OCI-M2 (cell line): ENCODE data around the gene ICE2.

ENCODE experiments used
- DNase-seq: peaks from one replicate; lab custom pipeline; 2025; ENCODE audit not compliant: unreplicated experiment; lab: John Stamatoyannopoulos, UW

The ICE2 gene

GRCh38 chr15:60507596-60508424, 28.9 kb upstream of the ICE2 start:
- DNase-seq = no peak

- DNase-seq = no peak
Measured at GRCh38 chr15:60496853-60497252, 17.9 kb upstream of the ICE2 start.

- no peak for DNase-seq
Measured at GRCh38 chr15:60494108-60494507, 15.2 kb upstream of the ICE2 start.

- DNase-seq = no peak
Measured at GRCh38 chr15:60493166-60493565, 14.2 kb upstream of the ICE2 start.

GRCh38 chr15:60486742-60487141, 7.8 kb upstream of the ICE2 start:
- no peak for DNase-seq

GRCh38 chr15:60485365-60486055, 6.6 kb upstream of the ICE2 start:
- DNase-seq = no peak

- DNase-seq = no peak
Measured at GRCh38 chr15:60483042-60483441, 4.1 kb upstream of the ICE2 start.

- DNase-seq = no peak
Measured at GRCh38 chr15:60480888-60481287, 1.9 kb upstream of the ICE2 start.

- DNase-seq = no peak
Measured at GRCh38 chr15:60480149-60480548, 1.2 kb upstream of the ICE2 start.

GRCh38 chr15:60479361-60480110, 594 bp upstream of the ICE2 start:
- DNase-seq = no peak

- no peak for DNase-seq
Measured at GRCh38 chr15:60477916-60478565, 901 bp downstream of the ICE2 start.

- DNase-seq = no peak
Measured at GRCh38 chr15:60477164-60477563, 1.8 kb downstream of the ICE2 start.

- DNase-seq = no peak
Measured at GRCh38 chr15:60476713-60477112, 2.2 kb downstream of the ICE2 start.

- DNase-seq = no peak
Measured at GRCh38 chr15:60473135-60473534, 5.8 kb downstream of the ICE2 start.

- DNase-seq = no peak
Measured at GRCh38 chr15:60471314-60471713, 7.6 kb downstream of the ICE2 start.

- DNase-seq = no peak
Measured at GRCh38 chr15:60469893-60470641, 8.9 kb downstream of the ICE2 start.

GRCh38 chr15:60464836-60465630, 13.9 kb downstream of the ICE2 start:
- DNase-seq = no peak

GRCh38 chr15:60462027-60462426, 16.9 kb downstream of the ICE2 start:
- DNase-seq = no peak

- no peak for DNase-seq
Measured at GRCh38 chr15:60460931-60461330, 18.0 kb downstream of the ICE2 start.

- no peak for DNase-seq
Measured at GRCh38 chr15:60458721-60459120, 20.2 kb downstream of the ICE2 start.
